SK-N-SH treated with all-trans-retinoic acid at 6 μM for 48 hours (cell line): Measurements from ENCODE around the gene SOX5.

Source experiments
- RARB ChIP-seq: fragments of 250-450 bp; sonication (Bioruptor Pico); IDR thresholded peaks from 2 replicates; pipeline ENCODE4 v1.8.0; 2021; ENCODE audit warnings: mild to moderate bottlenecking, moderate library complexity
- ZNF8 ChIP-seq: fragments of 450-650 bp; formaldehyde crosslinking; IDR thresholded peaks from 2 replicates; pipeline ENCODE4 v1.5.0; 2020; ENCODE audit warnings: mild to moderate bottlenecking, moderate library complexity

GRCh38 chr12:23686095-23686494 lies 263.4 kb downstream of the SOX5 start:
- no peak for TF ChIP-seq RARB (CRISPR knock-in tag)
- no peak for TF ChIP-seq ZNF8 (CRISPR knock-in tag)
